Motor neuron (in vitro differentiated cells): ENCODE measurements around the gene POLH. TPM values are rescaled to one million over a fixed set of nuclear protein-coding genes. Genes with fewer than 3 reads are reported as not detected.
A peak's percentile ranks its signal among the peaks of the same experiment; 100 is the strongest.
"Not testable (repeated sequence)": the region's sequence is repeated elsewhere in the genome, so short reads cannot be mapped to it uniquely, and the experiment has no call there.

ENCODE experiments used
- ATAC-seq, 8 experiments: fragments of 200-7000 bp; cut with Tn5 transposase; replicated peaks in 6 of 8; 2 replicates each; pipeline ENCODE4 v1.8.0; 2021; ENCODE audit warnings: mild to moderate bottlenecking in 8 of 8, moderate library complexity in 8 of 8
- H3K27ac ChIP-seq, 2 donors: fragments of 250-450 bp; sonication (Bioruptor Pico); 2 replicates each; pipeline ENCODE4 v1.9.0; 2021; ENCODE audit warnings: antibody characterized with exemption in 2 of 2, mild to moderate bottlenecking in 2 of 2, moderate library complexity in 1 of 2
- H3K4me1 ChIP-seq, 2 donors: fragments of 250-450 bp; sonication (Bioruptor Pico); replicated peaks in 1 of 2; 2 replicates each; pipeline ENCODE4 v1.6.1; 2021; ENCODE audit warnings: antibody characterized with exemption in 2 of 2, mild to moderate bottlenecking in 2 of 2, moderate library complexity in 1 of 2
- H3K4me3 ChIP-seq, 5 donors: fragments of 250-450 bp; sonication (Bioruptor Pico); 2 replicates each; pipeline ENCODE4 v1.9.0; 2021; ENCODE audit warnings: antibody characterized with exemption in 5 of 5, mild to moderate bottlenecking in 5 of 5, moderate library complexity in 4 of 5
- WGBS, 10 experiments: fragments of 450-650 bp; shearing (Covaris generic); methylation state at CpG; one replicate each; pipeline ENCODE4 v1.0.0; 2022; 5-methylcytosine and 5-hydroxymethylcytosine counted together
- in situ Hi-C, 9 experiments: fragments of 400-800 bp; cut with MboI; loops; one replicate each; pipeline ENCODE4 v1.15.0; 2021; ENCODE audit warnings: low sequenced_read_pairs in 9 of 9, low pct_unique_long_range_greater_than_20kb in 2 of 9; ENCODE audit not compliant: unreplicated experiment in 9 of 9
- total RNA-seq, 8 experiments: library from RNA; unstranded; fragments of 300-600 nt; gene quantifications; 2 replicates each; pipeline versions ENCODE4 v1.2.3 to v1.2.4, GENCODE V29; 2022

Gene POLH
- total RNA-seq, 8 experiments from 2014 or later: 4.9 to 44.8 (median 16.4) TPM

- H3K4me3 ChIP-seq: peak overlapping the region in 4 of 5 donors; percentile 1 to 87 (median 82)
- peak overlapping the region; percentile 89 to 93 for H3K27ac ChIP-seq
- 13 to 100% (median 74%) methylated on average over 1 to 5 of the region's 5 CpGs for WGBS, 10 experiments
- in situ Hi-C loops: no loop called here
- peaks cover 21 to 23% of the 10 kb centered on the region in 2 donors for H3K4me1 ChIP-seq
- peak in 7 of 8 experiments; percentile 2 to 52 (median 31) for ATAC-seq
These were observed 51.2 kb downstream of the POLH start for GRCh38 chr6:43627008-43627825.

GRCh38 chr6:43628393-43629103 is 52.6 kb downstream of the POLH start:
- Histone ChIP-seq H3K4me1 (peaks cover 21 to 23% of the 10 kb centered on the region in 2 donors), H3K27ac (peak overlapping the region; percentile 89 to 93), H3K4me3 (peak overlapping the region; percentile 77 to 97 (median 87))
- in situ Hi-C loops: no loop called here
- peak; percentile 1 to 36 (median 25) for ATAC-seq
- 0 to 42% (median 11%) methylated on average over 1 to 13 of the region's 25 CpGs; no CpG with 5 or more reads in 4 of the 10 experiments for WGBS, 10 experiments

GRCh38 chr6:43629104-43629504 is 53.1 kb downstream of the POLH start, which contains the start of gene GTPBP2:
TSS of gene GTPBP2 (minus strand) at chr6:43629264. CDS start at chr6:43629162, 102 bp downstream.
- WGBS, 10 experiments: no CpG with 5 or more reads among the region's 46 CpGs

GRCh38 chr6:43629505-43630300 is 53.7 kb downstream of the POLH start:
- in situ Hi-C loops: no loop called here
- peak; percentile 56 to 83 (median 66) for ATAC-seq
- WGBS, 10 experiments: 0 to 10% (median 0%) methylated on average over 2 to 22 of the region's 41 CpGs; no CpG with 5 or more reads in 3 of the 10 experiments
- Histone ChIP-seq H3K4me3 (peak overlapping the region; percentile 77 to 97 (median 87)), H3K4me1 (peaks cover 21 to 23% of the 10 kb centered on the region in 2 donors), H3K27ac (peak overlapping the region; percentile 90 to 91)

More at GRCh38 chr6:43629104-43629504, 53.1 kb downstream of the POLH start, which contains the start of gene GTPBP2:
- Histone ChIP-seq H3K27ac (peak within 1 kb of the TSS; percentile 90 to 93), H3K4me1 (peaks cover 21 to 23% of the 10 kb centered on the region in 2 donors), H3K4me3 (peak within 1 kb of the TSS; percentile 77 to 97 (median 87))
- ATAC-seq: peak; percentile 69 to 89 (median 84)
- in situ Hi-C loops: no loop called here

- no peak overlapping the region for H3K4me3 ChIP-seq
- ATAC-seq: no peak
- WGBS, 10 experiments: 50 to 100% (median 86%) methylated on average over 1 of the region's 1 CpG; no CpG with 5 or more reads in 5 of the 10 experiments
- no peak overlapping the region for H3K27ac ChIP-seq
- in situ Hi-C loops: no loop called here
- peaks cover 23 to 26% of the 10 kb centered on the region in 2 donors for H3K4me1 ChIP-seq
These were observed 55.1 kb downstream of the POLH start for GRCh38 chr6:43630980-43631619.

DNA sequence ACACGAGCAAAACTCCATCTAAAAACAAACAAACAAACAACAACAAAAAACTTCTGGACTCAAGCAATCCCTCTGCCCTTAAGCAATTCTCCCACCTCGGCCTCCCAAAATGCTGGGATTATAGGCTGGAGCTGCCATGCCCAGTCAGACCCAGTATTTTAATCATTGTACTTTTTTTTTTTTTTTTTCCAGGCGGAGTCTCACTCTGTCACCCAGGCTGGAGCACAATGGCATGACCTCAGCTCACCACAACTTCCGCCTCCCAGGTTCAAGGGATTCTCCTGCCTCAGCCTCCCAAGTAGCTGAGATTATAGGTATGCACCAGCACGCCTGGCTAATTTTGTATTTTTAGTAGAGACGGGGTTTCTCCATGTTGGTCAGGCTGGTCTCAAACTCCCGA is 57.0 kb downstream of the POLH start:
- H3K27ac ChIP-seq, in situ Hi-C loops, ATAC-seq, H3K4me3 ChIP-seq: not testable (repeated sequence)
- WGBS, 10 experiments: 80 to 100% (median 93%) methylated on average over 1 to 6 of the region's 7 CpGs; no CpG with 5 or more reads in 4 of the 10 experiments
- peaks cover 25 to 26% of the 10 kb centered on the region in 2 donors for H3K4me1 ChIP-seq

- Histone ChIP-seq H3K4me1 (peaks cover 30 to 32% of the 10 kb centered on the region in 2 donors), H3K27ac (no peak overlapping the region), H3K4me3 (no peak overlapping the region)
- 64 to 100% (median 90%) methylated on average over 1 to 9 of the region's 9 CpGs for WGBS, 10 experiments
- ATAC-seq: no peak
- in situ Hi-C loops: no loop called here
These were observed 58.8 kb downstream of the POLH start for GRCh38 chr6:43634702-43635303.

GRCh38 chr6:43635387-43636307 is 59.7 kb downstream of the POLH start, which contains the start of gene MAD2L1BP:
TSS of gene MAD2L1BP (plus strand) at chr6:43635840. CDS start at chr6:43635876, 36 bp downstream.
- H3K27ac ChIP-seq: peak within 1 kb of the TSS; percentile 81 to 84
- peaks cover 26 to 27% of the 10 kb centered on the region in 2 donors for H3K4me1 ChIP-seq
- peak; percentile 89 to 96 (median 94) for ATAC-seq
- in situ Hi-C loops: no loop called here
- H3K4me3 ChIP-seq: peak within 1 kb of the TSS; percentile 79 to 91 (median 83)
- 0 to 31% (median 15%) methylated on average over 1 to 33 of the region's 48 CpGs; no CpG with 5 or more reads in 1 of the 10 experiments for WGBS, 10 experiments

- in situ Hi-C loops: no loop called here
- H3K27ac ChIP-seq: peak overlapping the region; percentile 81 to 84
- peak overlapping the region; percentile 79 to 91 (median 83) for H3K4me3 ChIP-seq
- ATAC-seq: peak in 3 of 8 experiments; percentile 9 to 29 (median 28)
- 0 to 52% (median 18%) methylated on average over 1 to 5 of the region's 7 CpGs; no CpG with 5 or more reads in 2 of the 10 experiments for WGBS, 10 experiments
- H3K4me1 ChIP-seq: peaks cover 26 to 27% of the 10 kb centered on the region in 2 donors
These were observed 60.3 kb downstream of the POLH start for GRCh38 chr6:43636308-43636659.

DNA sequence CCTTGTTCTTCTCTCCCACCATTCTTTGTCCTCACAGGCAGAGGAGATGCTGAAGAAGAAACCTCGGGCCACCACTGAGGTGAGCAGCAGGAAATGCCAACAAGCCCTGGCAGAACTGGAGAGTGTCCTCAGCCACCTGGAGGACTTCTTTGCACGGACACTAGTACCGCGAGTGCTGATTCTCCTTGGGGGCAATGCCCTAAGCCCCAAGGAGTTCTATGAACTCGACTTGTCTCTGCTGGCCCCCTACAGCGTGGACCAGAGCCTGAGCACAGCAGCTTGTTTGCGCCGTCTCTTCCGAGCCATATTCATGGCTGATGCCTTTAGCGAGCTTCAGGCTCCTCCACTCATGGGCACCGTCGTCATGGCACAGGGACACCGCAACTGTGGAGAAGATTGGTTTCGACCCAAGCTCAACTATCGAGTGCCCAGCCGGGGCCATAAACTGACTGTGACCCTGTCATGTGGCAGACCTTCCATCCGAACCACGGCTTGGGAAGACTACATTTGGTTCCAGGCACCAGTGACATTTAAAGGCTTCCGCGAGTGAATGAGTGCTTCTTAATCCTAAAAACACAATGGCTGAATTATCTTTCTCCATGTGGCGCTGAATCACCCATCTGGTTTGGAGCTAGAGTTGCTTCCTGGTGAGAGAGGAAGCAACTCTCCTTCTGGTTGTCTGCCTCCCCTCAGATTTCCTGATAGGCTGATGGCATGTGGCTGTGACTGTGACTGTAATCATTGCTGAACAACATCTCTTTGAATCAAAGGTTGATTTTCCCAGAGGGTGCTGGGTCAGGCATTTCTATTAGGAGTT is 64.2 kb downstream of the POLH start:
- H3K27ac ChIP-seq: no peak overlapping the region
- peaks cover 31 to 38% of the 10 kb centered on the region in 2 donors for H3K4me1 ChIP-seq
- WGBS, 10 experiments: 60 to 100% (median 94%) methylated on average over 1 to 6 of the region's 21 CpGs; no CpG with 5 or more reads in 3 of the 10 experiments
- H3K4me3 ChIP-seq: no peak overlapping the region
- in situ Hi-C loops: no loop called here
- ATAC-seq: no peak
